GM19240 (cell line): ENCODE measurements around the gene UGT1A7.
"Not testable (repeated sequence)": the region's sequence is repeated elsewhere in the genome, so short reads cannot be mapped to it uniquely, and the experiment has no call there.

Experiments
- DNase-seq: peaks from one replicate; pipeline ENCODE4 v3.0.0; 2011; ENCODE audit warnings: low spot score; ENCODE audit not compliant: insufficient read length

The UGT1A7 gene

GRCh38 chr2:233681521-233682099 is at the start of gene UGT1A7:
TSS of gene UGT1A7 (plus strand) at chr2:233681901. CDS start at chr2:233681938, 37 bp downstream.
- no peak for DNase-seq

- not testable (repeated sequence) for DNase-seq
These were observed 45.4 kb upstream of the UGT1A7 start, which contains the start of gene UGT1A10 for GRCh38 chr2:233636306-233636705. TSS of gene UGT1A10 (plus strand) at chr2:233636448. CDS start at chr2:233636523, 75 bp downstream.

- DNase-seq: no peak
These were observed 42.9 kb upstream of the UGT1A7 start for GRCh38 chr2:233638836-233639235.

- DNase-seq: no peak
These were observed 41.8 kb upstream of the UGT1A7 start for GRCh38 chr2:233639860-233640259.

- DNase-seq: no peak
These were observed 38.6 kb upstream of the UGT1A7 start for GRCh38 chr2:233643128-233643527.

GRCh38 chr2:233646033-233646432 is 35.7 kb upstream of the UGT1A7 start:
- not testable (repeated sequence) for DNase-seq

- DNase-seq: no peak
These were observed 30.7 kb upstream of the UGT1A7 start for GRCh38 chr2:233650981-233651380.

- no peak for DNase-seq
These were observed 30.3 kb upstream of the UGT1A7 start for GRCh38 chr2:233651430-233651829.

GRCh38 chr2:233654501-233654900 is 27.2 kb upstream of the UGT1A7 start:
- no peak for DNase-seq

- no peak for DNase-seq
These were observed 26.7 kb upstream of the UGT1A7 start for GRCh38 chr2:233655043-233655442.

GRCh38 chr2:233655943-233656342 is 25.8 kb upstream of the UGT1A7 start:
- not testable (repeated sequence) for DNase-seq

GRCh38 chr2:233656443-233656842 is 25.3 kb upstream of the UGT1A7 start:
- no peak for DNase-seq

- no peak for DNase-seq
These were observed 23.1 kb upstream of the UGT1A7 start for GRCh38 chr2:233658610-233659009.

GRCh38 chr2:233663911-233664310 is 17.8 kb upstream of the UGT1A7 start:
- no peak for DNase-seq

GRCh38 chr2:233668605-233669260 is 13.0 kb upstream of the UGT1A7 start:
- DNase-seq: no peak

- DNase-seq: no peak
These were observed 10.2 kb upstream of the UGT1A7 start, which contains the start of gene UGT1A9 for GRCh38 chr2:233671290-233672161. TSS of gene UGT1A9 (plus strand) at chr2:233671898. CDS start at chr2:233671935, 37 bp downstream.

GRCh38 chr2:233672886-233673285 is 8.8 kb upstream of the UGT1A7 start:
- no peak for DNase-seq

GRCh38 chr2:233673896-233674295 is 7.8 kb upstream of the UGT1A7 start:
- no peak for DNase-seq

- no peak for DNase-seq
These were observed 7.4 kb upstream of the UGT1A7 start for GRCh38 chr2:233674314-233674713.

GRCh38 chr2:233674995-233675394 is 6.7 kb upstream of the UGT1A7 start:
- DNase-seq: no peak

- no peak for DNase-seq
These were observed 5.7 kb upstream of the UGT1A7 start for GRCh38 chr2:233676046-233676445.

GRCh38 chr2:233679196-233679595 is 2.5 kb upstream of the UGT1A7 start:
- no peak for DNase-seq
